Measurements from ENCODE around the gene DLG2. TPM values are rescaled to one million over a fixed set of nuclear protein-coding genes. Genes with fewer than 3 reads are reported as not detected.

DLG2 gene
- total and polyA plus RNA-seq, 2 donors (not counting 3 experiments of a cell fraction or from before 2014, with no cell fraction given): 0.15 to 1.1 TPM

- BruUV-seq (replicated peaks): no TSS peak
- H3K36me3 ChIP-seq (ENCODE audit: control insufficient read depth in 2 of 2, extremely low read depth in 1 of 2, insufficient read depth in 2 of 2, low read length in 2 of 2): no peaks in the 10 kb centered on the region
- DNase-seq (ENCODE audit: low read depth, low spot score): no peak
- ChIA-PET CTCF (no interaction called here), POLR2A (no interaction called here)
- no peaks in the 10 kb centered on the region for H4K20me1 ChIP-seq (replicated peaks; ENCODE audit: control insufficient read depth, extremely low read depth, insufficient read depth, low read length)
- no peak overlapping the region for H3K27ac ChIP-seq (ENCODE audit: insufficient read depth, low read depth, low read length)
- no peaks in the 10 kb centered on the region for H3K9me1 ChIP-seq (replicated peaks; ENCODE audit: control insufficient read depth, extremely low read depth, insufficient read depth, low read length)
- H3K4me2 ChIP-seq (ENCODE audit: insufficient read depth, low read length): no peak overlapping the region
- H3K4me1 ChIP-seq (ENCODE audit: control insufficient read depth, extremely low read depth, insufficient read depth, low read length): no peaks in the 10 kb centered on the region
- H3K27me3 ChIP-seq (ENCODE audit: control insufficient read depth in 2 of 2, insufficient read depth in 2 of 2, low read length in 2 of 2): no peaks in the 10 kb centered on the region
- intact Hi-C loops (cut with micrococcal nuclease): loop anchor here (5.0 kb wide), 1 partner anchor 97 kb away; no protein-coding TSS in a partner anchor
- no peaks in the 10 kb centered on the region for H3K79me2 ChIP-seq (ENCODE audit: control insufficient read depth, insufficient read depth, low read length)
- no peak overlapping the region for H3K9ac ChIP-seq (replicated peaks; ENCODE audit: extremely low read depth, insufficient read depth, low read length)
- no peaks in the 10 kb centered on the region for H3K9me3 ChIP-seq (replicated peaks; ENCODE audit: control insufficient read depth, insufficient read depth, low read length)
- FAIRE-seq: no peak
- dilution Hi-C loops (cut with MboI; ENCODE audit: extremely low pct_ligation_motif_present, low sequenced_read_pairs): no loop called here
- no peak overlapping the region for H2AFZ ChIP-seq (ENCODE audit: low read depth, low read length)
- TF ChIP-seq MYC (IDR thresholded peaks at IDR 0.05; ENCODE audit: low read depth, low read length) (no peak), EZH2 (IDR thresholded peaks at IDR 0.05; ENCODE audit: borderline replicate concordance, low read depth, low read length, severe bottlenecking) (no peak), POLR2AphosphoS5 (IDR thresholded peaks at IDR 0.05; ENCODE audit: insufficient read depth, low read depth, low read length) (no peak), JUN (IDR thresholded peaks at IDR 0.05; ENCODE audit: borderline replicate concordance, insufficient read depth, insufficient read length, low read depth) (no peak), MAX (IDR thresholded peaks at IDR 0.05; ENCODE audit: insufficient read depth, insufficient read length) (no peak), FOS (IDR thresholded peaks at IDR 0.05; ENCODE audit: borderline replicate concordance, insufficient read depth, low read length) (no peak), CTCF (IDR thresholded peaks at IDR 0.05; ENCODE audit: extremely low read depth in 1 of 2, insufficient read depth in 1 of 2, low read depth in 1 of 2, low read length in 2 of 2) (no peak)
- H3K4me3 ChIP-seq (replicated peaks in 1 of 3; ENCODE audit: insufficient read depth in 1 of 3, low read depth in 1 of 3, low read length in 3 of 3): no peak overlapping the region
Measured at GRCh38 chr11:83574519-83574918, 2052.6 kb downstream of the DLG2 start.
